Stimulated activated CD8-positive, alpha-beta memory T cell treated with anti-CD3 and anti-CD28 coated beads, Interleukin-12 subunit alpha, Interleukin-12 subunit beta, amount 100 ng/mL, for 1 hour (primary cell): Measurements from ENCODE around the gene RIMS3.

Source experiments
- DNase-seq: peaks from one replicate; pipeline ENCODE4 v3.0.0-alpha.2; 2020; ENCODE audit warnings: low read depth

RIMS3 gene

GRCh38 chr1:40653851-40654537, 11.5 kb downstream of the RIMS3 start:
- no peak for DNase-seq

- no peak for DNase-seq
Observed at GRCh38 chr1:40652979-40653378, 12.5 kb downstream of the RIMS3 start.

- no peak for DNase-seq
Observed at GRCh38 chr1:40652468-40652867, 13.0 kb downstream of the RIMS3 start.

GRCh38 chr1:40651138-40651857, 14.2 kb downstream of the RIMS3 start:
- no peak for DNase-seq

- no peak for DNase-seq
Observed at GRCh38 chr1:40650075-40650474, 15.4 kb downstream of the RIMS3 start.

GRCh38 chr1:40649592-40649930, 15.9 kb downstream of the RIMS3 start:
- no peak for DNase-seq

GRCh38 chr1:40648928-40649591, 16.4 kb downstream of the RIMS3 start:
- DNase-seq = no peak

GRCh38 chr1:40648200-40648599, 17.3 kb downstream of the RIMS3 start:
- no peak for DNase-seq

- DNase-seq = no peak
Observed at GRCh38 chr1:40646315-40646714, 19.2 kb downstream of the RIMS3 start.

- no peak for DNase-seq
Observed at GRCh38 chr1:40645118-40645680, 20.3 kb downstream of the RIMS3 start.

- no peak for DNase-seq
Observed at GRCh38 chr1:40641601-40642242, 23.8 kb downstream of the RIMS3 start.

GRCh38 chr1:40640314-40641076, 25.0 kb downstream of the RIMS3 start:
- DNase-seq = no peak

GRCh38 chr1:40638097-40639036, 27.1 kb downstream of the RIMS3 start:
- DNase-seq = no peak

GRCh38 chr1:40637470-40638007, 27.9 kb downstream of the RIMS3 start:
- no peak for DNase-seq

- DNase-seq = no peak
Observed at GRCh38 chr1:40636777-40637176, 28.7 kb downstream of the RIMS3 start.

GRCh38 chr1:40635763-40636500, 29.6 kb downstream of the RIMS3 start:
- DNase-seq = no peak

GRCh38 chr1:40634901-40635655, 30.4 kb downstream of the RIMS3 start:
- no peak for DNase-seq

GRCh38 chr1:40633931-40634376, 31.5 kb downstream of the RIMS3 start:
- DNase-seq = no peak

GRCh38 chr1:40633523-40633922, 32.0 kb downstream of the RIMS3 start:
- DNase-seq = no peak
